Left hindlimb (tissue), 1 donor: ENCODE data around the gene DOCK7.
"Not testable (repeated sequence)": the region's sequence is repeated elsewhere in the genome, so short reads cannot be mapped to it uniquely, and the experiment has no call there.

ENCODE experiments used
- DNase-seq: peaks from one replicate; pipeline ENCODE4 v3.0.0-alpha.2; 2018

The DOCK7 gene

DNA sequence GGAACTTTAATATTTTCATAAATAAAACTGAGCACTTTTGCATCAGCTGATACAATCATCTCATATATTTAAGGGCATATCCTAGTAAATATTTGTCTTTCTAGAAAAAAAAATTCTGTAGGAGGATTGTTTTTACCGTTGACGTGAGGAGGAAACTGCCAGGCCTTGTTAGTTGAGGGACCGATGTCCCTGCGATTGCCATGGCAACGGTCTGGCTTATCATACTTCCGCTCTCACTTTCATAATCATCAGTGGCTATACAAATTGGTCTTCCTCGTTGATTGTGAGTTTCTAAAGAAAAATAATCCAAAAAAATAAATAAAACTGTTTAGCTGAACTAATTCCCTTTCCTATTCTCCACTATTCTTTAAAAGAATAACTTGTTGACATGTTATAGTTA, 160.2 kb downstream of the DOCK7 start:
- no peak for DNase-seq

DNA sequence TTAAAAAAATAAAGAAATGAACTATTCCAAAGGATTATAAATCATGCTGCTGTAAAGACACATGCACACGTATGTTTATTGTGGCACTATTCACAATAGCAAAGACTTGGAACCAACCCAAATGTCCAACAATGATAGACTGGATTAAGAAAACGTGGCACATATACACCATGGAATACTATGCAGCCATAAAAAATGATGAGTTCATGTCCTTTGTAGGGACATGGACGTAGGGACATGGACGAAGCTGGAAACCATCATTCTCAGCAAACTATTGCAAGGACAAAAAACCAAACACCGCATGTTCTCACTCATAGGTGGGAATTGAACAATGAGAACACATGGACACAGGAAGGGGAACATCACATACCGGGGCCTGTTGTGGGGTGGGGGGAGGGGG, 160.8 kb downstream of the DOCK7 start:
- not testable (repeated sequence) for DNase-seq

GRCh38 chr1:62523860-62524259, 164.3 kb downstream of the DOCK7 start:
- DNase-seq, result no peak

GRCh38 chr1:62516600-62516999, 171.6 kb downstream of the DOCK7 start:
- no peak for DNase-seq

- DNase-seq, result no peak
Measured at GRCh38 chr1:62514746-62515423, 173.3 kb downstream of the DOCK7 start.

DNA sequence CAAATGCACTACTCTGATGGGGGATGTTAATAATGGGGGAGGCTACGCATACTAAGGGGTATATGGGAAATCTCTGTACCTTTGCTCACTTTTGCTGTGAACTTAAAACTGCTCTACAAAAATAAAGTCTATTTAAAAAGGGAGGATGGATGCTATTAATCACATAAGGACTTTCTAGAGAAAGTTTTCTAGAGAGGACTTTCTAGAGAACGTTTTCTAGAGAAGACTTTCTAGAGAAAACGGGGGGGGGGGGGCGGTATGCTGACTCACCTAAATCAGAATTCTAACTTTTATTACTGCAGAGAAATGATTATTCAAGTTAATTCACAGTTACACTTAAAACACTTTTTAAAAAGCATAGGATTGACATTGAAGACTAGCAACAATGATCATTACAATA, 175.2 kb downstream of the DOCK7 start:
- DNase-seq, result no peak

- no peak for DNase-seq
Measured at GRCh38 chr1:62509028-62509427, 179.2 kb downstream of the DOCK7 start.

DNA sequence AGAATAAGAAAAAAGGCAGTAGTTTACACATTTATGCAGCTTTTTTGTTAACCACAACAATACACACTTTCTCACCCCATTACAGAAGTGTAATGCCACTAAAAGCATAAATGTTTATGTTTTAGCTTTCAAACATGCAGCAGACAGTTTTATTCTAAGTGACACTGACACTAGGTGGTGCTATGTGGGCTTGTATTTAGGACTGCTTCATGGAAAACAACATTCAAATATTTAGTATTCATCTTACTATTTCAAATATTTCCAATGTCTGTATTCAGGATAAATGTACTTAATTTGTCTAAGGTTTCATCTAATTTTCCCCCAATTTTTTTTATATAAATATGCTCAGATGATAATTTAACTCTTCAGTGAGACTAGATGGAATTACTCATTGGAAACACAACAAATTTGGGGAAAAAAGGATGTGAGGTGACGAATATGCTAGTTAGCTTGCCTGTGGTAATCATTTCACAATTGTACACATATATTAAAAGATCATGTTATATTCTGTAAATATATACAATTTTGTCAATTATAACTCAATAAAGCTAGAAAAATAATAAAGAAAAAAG, 179.9 kb downstream of the DOCK7 start:
- DNase-seq, result no peak

GRCh38 chr1:62500210-62500609, 188.0 kb downstream of the DOCK7 start:
- no peak for DNase-seq

DNA sequence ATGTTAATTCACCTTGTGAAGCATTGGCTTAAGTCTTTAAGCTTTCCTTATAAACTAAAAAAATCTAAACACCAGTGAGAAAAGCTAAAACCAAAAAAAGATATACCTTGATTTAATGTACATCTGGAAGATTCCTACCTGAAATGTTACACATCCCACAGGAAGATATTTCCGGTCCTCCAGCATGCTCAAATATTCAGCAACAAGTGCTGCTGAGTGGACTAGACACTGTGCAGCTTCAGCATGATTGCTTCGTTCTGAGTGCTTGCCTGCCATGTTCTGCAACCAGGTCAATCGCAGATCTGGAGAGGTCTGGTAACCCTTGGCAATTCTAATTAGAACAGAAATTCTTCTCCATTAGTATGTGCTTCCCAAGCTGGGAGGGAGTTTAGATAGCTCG, 194.0 kb downstream of the DOCK7 start:
- DNase-seq, result no peak

GRCh38 chr1:62493656-62494055, 194.5 kb downstream of the DOCK7 start:
- no peak for DNase-seq

DNA sequence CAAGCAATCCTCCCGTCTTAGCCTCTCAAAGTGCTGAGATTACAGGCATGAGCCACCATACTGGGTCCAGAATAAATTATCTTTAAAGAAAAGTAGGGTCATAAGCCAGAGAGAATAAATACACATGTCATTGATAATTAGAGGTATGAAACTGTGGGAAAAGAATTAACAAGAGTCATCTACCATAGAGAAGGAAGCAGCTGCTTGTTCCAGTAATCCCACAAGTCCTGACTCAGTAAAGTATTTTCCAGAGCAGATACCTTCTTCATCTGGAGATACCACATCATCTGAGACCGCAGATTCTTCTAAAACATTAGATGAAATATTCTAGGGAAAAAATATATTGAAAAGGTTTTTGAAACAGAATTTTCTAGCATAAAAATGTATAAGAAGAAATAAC, 195.7 kb downstream of the DOCK7 start:
- no peak for DNase-seq

DNA sequence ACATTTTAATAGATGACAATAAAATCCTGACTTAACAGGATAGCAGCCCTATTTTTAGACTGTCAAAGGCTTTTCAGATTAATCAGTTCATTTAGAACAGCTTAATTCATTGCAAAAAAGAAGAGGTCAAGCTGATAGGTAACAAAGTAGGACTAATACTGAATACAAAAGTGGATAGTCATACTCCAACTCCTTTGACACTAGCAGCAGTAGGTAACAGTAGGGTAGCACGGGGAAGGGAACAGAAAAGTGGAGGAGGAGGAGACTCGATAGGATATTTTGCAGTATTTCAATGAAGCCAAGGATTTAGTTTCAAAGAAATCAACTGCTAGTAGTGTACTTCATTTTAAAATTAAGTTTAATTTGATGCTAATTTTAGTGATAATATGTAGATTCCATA, 200.2 kb downstream of the DOCK7 start:
- no peak for DNase-seq

- no peak for DNase-seq
Measured at GRCh38 chr1:62484824-62485468, 203.2 kb downstream of the DOCK7 start.

- no peak for DNase-seq
Measured at GRCh38 chr1:62481681-62482080, 206.5 kb downstream of the DOCK7 start.

GRCh38 chr1:62476525-62477219, 211.5 kb downstream of the DOCK7 start:
- DNase-seq, result no peak

- no peak for DNase-seq
Measured at GRCh38 chr1:62467092-62467491, 221.1 kb downstream of the DOCK7 start.

- DNase-seq, result no peak
Measured at GRCh38 chr1:62462370-62462769, 225.8 kb downstream of the DOCK7 start.

GRCh38 chr1:62457955-62458354, 230.2 kb downstream of the DOCK7 start:
- no peak for DNase-seq

GRCh38 chr1:62452951-62453350, 235.2 kb downstream of the DOCK7 start:
- DNase-seq, result no peak

- no peak for DNase-seq
Measured at GRCh38 chr1:62450301-62450700, 237.9 kb downstream of the DOCK7 start.

DNA sequence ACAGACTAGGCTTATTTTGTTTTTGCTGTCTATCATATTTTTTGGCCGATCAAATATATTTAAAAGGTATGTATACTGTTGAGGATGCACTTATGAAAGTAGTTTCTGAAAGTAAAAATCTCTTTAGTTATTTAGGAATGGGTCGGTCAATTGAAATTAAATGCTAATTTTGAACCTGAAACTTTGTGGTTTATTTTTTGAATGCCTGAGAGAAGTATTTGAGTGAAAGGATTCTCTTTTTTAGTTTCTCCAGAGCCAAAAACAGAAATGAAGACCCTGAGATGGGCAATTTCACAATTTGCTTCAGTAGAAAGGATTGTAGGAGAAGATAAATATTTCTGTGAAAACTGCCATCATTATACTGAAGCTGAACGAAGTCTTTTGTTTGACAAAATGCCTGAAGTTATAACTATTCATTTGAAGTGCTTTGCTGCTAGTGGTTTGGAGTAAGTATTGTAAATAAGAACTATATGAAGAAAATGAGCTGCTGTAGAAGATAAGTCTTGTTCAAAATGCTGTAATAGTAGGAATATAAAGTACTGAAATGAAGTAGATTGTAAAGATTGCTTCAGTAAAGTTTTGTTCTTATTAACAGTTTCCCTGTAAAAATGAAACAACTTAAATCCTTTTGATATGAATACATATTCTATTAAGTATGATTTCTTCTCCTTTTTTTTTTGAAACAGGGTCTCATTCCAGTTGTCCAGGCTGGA, 239.8 kb downstream of the DOCK7 start:
- no peak for DNase-seq

DNA sequence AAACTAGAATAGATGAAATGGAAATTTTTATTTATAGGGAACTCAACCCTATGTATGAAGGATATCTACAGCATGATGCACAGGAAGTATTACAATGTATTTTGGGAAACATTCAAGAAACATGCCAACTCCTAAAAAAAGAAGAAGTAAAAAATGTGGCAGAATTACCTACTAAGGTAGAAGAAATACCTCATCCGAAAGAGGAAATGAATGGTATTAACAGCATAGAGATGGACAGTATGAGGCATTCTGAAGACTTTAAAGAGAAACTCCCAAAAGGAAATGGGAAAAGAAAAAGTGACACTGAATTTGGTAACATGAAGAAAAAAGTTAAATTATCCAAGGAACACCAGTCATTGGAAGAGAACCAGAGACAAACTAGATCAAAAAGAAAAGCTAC, 243.5 kb downstream of the DOCK7 start:
- no peak for DNase-seq
